ENCODE measurements around the gene TMEM203. TPM values are rescaled to one million over a fixed set of nuclear protein-coding genes. Genes with fewer than 3 reads are reported as not detected.

TMEM203 gene
- total RNA-seq, 2 donors from 2014 or later, result 12.0 to 35.2 TPM

GRCh38 chr9:137221506-137222111 is 16.2 kb upstream of the TMEM203 start:
- Histone ChIP-seq H3K4me1 (ENCODE audit: control insufficient read depth in 1 of 2, low read depth in 2 of 2) (peaks cover 7 to 19% of the 10 kb centered on the region in 2 donors), H3K4me3 (peak overlapping the region; percentile 63), H3K9me3 (no peaks in the 10 kb centered on the region), H3K27ac (no peak overlapping the region), H3K27me3 (replicated peaks; ENCODE audit: insufficient read depth) (no peaks in the 10 kb centered on the region), H3K36me3 (no peaks in the 10 kb centered on the region)
- TF ChIP-seq, protein P1, sequence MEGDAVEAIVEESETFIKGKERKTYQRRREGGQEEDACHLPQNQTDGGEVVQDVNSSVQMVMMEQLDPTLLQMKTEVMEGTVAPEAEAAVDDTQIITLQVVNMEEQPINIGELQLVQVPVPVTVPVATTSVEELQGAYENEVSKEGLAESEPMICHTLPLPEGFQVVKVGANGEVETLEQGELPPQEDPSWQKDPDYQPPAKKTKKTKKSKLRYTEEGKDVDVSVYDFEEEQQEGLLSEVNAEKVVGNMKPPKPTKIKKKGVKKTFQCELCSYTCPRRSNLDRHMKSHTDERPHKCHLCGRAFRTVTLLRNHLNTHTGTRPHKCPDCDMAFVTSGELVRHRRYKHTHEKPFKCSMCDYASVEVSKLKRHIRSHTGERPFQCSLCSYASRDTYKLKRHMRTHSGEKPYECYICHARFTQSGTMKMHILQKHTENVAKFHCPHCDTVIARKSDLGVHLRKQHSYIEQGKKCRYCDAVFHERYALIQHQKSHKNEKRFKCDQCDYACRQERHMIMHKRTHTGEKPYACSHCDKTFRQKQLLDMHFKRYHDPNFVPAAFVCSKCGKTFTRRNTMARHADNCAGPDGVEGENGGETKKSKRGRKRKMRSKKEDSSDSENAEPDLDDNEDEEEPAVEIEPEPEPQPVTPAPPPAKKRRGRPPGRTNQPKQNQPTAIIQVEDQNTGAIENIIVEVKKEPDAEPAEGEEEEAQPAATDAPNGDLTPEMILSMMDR (IDR thresholded peaks at IDR 0.05), result no peak
- DNase-seq (ENCODE audit: low spot score) (no peak), ATAC-seq (ENCODE audit: insufficient number of reproducible peaks, low FRiP score, low read depth) (no peak)

DNA sequence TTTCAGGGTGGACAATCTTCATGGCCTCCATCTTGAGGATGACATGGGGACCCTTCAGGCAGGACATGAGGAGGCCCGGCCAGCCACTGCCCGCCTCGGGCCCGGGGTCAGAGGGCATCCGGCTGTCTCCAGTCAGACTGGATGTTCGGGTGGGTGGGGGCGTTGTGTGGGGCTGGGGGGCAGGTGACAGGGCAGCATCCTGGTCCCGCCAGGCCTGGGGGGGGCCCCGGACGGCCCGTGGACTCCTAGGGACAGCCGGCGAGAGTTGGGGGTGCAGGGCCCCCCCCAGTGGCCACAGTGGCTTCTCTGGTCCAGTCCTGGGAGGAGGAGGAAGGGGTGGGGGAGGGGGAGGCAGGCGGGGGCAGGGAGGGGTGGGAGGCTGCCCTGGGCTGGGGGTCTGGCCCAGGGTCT is 15.7 kb upstream of the TMEM203 start:
- Histone ChIP-seq H3K4me3 (no peak overlapping the region), H3K27me3 (replicated peaks; ENCODE audit: insufficient read depth) (no peaks in the 10 kb centered on the region), H3K9me3 (no peaks in the 10 kb centered on the region), H3K36me3 (no peaks in the 10 kb centered on the region), H3K4me1 (ENCODE audit: control insufficient read depth in 1 of 2, low read depth in 2 of 2) (peaks cover 7 to 19% of the 10 kb centered on the region in 2 donors), H3K27ac (no peak overlapping the region)
- no peak for ATAC-seq (ENCODE audit: insufficient number of reproducible peaks, low FRiP score, low read depth)
- no peak for DNase-seq (ENCODE audit: low spot score)
- TF ChIP-seq, protein P1 (IDR thresholded peaks at IDR 0.05), result no peak

- Histone ChIP-seq H3K4me3 (no peak overlapping the region), H3K36me3 (no peaks in the 10 kb centered on the region), H3K9me3 (no peaks in the 10 kb centered on the region), H3K27ac (no peak overlapping the region), H3K4me1 (ENCODE audit: control insufficient read depth in 1 of 2, low read depth in 2 of 2) (peaks cover 7 to 19% of the 10 kb centered on the region in 2 donors), H3K27me3 (replicated peaks; ENCODE audit: insufficient read depth) (no peaks in the 10 kb centered on the region)
- no peak for ATAC-seq (ENCODE audit: insufficient number of reproducible peaks, low FRiP score, low read depth)
- TF ChIP-seq, protein P1 (IDR thresholded peaks at IDR 0.05), result no peak
- no peak for DNase-seq (ENCODE audit: low spot score)
Measured at GRCh38 chr9:137220317-137221094, 15.1 kb upstream of the TMEM203 start.

- no peaks in the 10 kb centered on the region for H3K36me3 ChIP-seq
- peaks cover 7 to 19% of the 10 kb centered on the region in 2 donors for H3K4me1 ChIP-seq (ENCODE audit: control insufficient read depth in 1 of 2, low read depth in 2 of 2)
- no peak overlapping the region for H3K4me3 ChIP-seq
- DNase-seq (ENCODE audit: low spot score) (no peak), ATAC-seq (ENCODE audit: insufficient number of reproducible peaks, low FRiP score, low read depth) (no peak)
- no peaks in the 10 kb centered on the region for H3K27me3 ChIP-seq (replicated peaks; ENCODE audit: insufficient read depth)
- no peak overlapping the region for H3K27ac ChIP-seq
- TF ChIP-seq, protein P1 (IDR thresholded peaks at IDR 0.05), result no peak
- no peaks in the 10 kb centered on the region for H3K9me3 ChIP-seq
Measured at GRCh38 chr9:137219757-137220316, 14.4 kb upstream of the TMEM203 start.

DNA sequence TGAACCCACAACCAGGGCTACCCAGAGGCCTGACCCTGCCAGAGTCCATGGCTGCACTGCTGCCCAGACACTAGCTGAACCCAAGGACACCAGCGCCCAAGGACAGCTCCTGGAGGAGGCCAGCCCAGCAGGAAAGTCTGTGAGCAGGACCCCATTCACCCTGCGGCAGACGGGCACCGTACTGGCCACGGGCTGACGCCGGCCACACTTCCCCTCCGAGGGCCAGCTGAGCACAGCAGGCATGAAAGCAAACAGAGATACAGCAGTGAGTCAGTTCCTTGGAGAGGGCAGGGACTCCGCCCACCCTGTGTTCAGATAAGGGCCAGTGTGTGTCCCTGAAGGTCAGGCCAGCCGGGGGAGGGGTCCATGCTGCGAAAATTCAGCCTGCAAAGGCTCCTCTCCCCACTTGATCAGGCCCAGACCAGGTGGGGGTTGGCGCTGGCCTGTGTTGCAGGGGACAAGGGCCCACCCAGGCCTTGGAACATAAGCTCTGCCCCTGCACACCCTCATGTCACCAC is 13.4 kb upstream of the TMEM203 start:
- Histone ChIP-seq H3K27me3 (replicated peaks; ENCODE audit: insufficient read depth) (no peaks in the 10 kb centered on the region), H3K4me3 (no peak overlapping the region), H3K36me3 (no peaks in the 10 kb centered on the region), H3K27ac (no peak overlapping the region), H3K4me1 (ENCODE audit: control insufficient read depth in 1 of 2, low read depth in 2 of 2) (peaks cover 7 to 14% of the 10 kb centered on the region in 2 donors), H3K9me3 (no peaks in the 10 kb centered on the region)
- ATAC-seq (ENCODE audit: insufficient number of reproducible peaks, low FRiP score, low read depth), result no peak
- DNase-seq (ENCODE audit: low spot score), result no peak
- TF ChIP-seq, protein P1 (IDR thresholded peaks at IDR 0.05), result no peak
